Measurements from ENCODE around the gene LZTR1. TPM values are rescaled to one million over a fixed set of nuclear protein-coding genes. Genes with fewer than 3 reads are reported as not detected.

Gene LZTR1
- total and polyA plus RNA-seq, 2 donors, result 14.7 to 49.2 TPM

DNA sequence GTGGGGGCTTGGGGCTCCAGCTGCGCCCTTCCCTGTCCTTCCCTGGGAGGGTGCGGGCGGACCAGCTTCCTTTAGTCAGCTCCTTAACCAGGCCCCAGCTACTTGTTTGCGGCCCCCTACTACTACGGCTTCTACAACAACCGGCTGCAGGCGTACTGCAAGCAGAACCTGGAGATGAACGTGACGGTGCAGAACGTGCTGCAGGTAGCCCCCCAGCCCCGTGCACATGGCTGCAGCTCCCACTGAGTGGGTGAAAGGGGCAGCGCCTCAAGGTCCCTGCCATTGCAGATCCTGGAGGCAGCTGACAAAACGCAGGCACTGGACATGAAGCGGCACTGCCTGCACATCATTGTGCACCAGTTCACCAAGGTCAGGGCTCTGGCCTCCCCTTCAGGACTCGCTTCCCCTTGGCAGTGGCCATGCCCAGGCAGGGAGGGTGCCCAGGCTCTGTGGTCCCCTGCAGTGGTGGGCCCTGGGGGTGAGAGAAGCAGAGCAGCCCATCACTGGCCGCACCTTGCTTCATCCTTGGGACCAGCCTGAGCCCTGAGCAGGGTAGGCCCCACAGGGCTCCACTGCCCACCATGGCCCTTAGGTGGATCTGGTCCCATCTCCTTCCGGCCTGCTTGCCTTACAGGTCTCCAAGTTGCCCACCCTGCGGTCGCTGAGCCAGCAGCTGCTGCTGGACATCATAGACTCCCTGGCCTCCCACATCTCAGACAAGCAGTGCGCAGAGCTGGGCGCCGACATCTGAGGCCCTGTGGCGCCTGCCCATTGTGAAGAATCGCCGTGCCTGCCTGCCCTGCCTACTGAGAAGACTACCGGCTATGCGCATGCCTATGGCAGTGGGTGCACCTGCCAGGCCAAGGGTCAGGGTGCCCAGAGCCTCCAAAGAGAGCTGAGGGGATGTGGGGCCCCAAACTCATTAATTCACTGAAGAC lies 14.8 kb downstream of the LZTR1 start:
- H3K4me3 ChIP-seq (ENCODE audit: low read length in 2 of 2), result no peak overlapping the region
- no peak overlapping the region for H3K27ac ChIP-seq (ENCODE audit: low read depth in 1 of 2, low read length in 1 of 2)
- no peaks in the 10 kb centered on the region for H3K27me3 ChIP-seq (ENCODE audit: control insufficient read depth in 2 of 2, insufficient read depth in 1 of 2, low read length in 1 of 2)
- peaks cover 10 to 17% of the 10 kb centered on the region in 2 donors for H3K4me1 ChIP-seq (ENCODE audit: control insufficient read depth in 2 of 2, insufficient read depth in 2 of 2, low read length in 2 of 2)
- no peak for DNase-seq (ENCODE audit: low read depth in 6 of 9, low spot score in 9 of 9)
- WGBS, result 97% methylated on average over 27 of the region's 27 CpGs
- H3K9me3 ChIP-seq (ENCODE audit: control insufficient read depth in 2 of 2, insufficient read depth in 1 of 2, low read length in 1 of 2), result no peaks in the 10 kb centered on the region
- peaks cover 70 to 72% of the 10 kb centered on the region in 2 donors for H3K36me3 ChIP-seq (ENCODE audit: control insufficient read depth in 2 of 2, insufficient read depth in 2 of 2, low read length in 1 of 2)

- H3K36me3 ChIP-seq (ENCODE audit: control insufficient read depth in 2 of 2, insufficient read depth in 2 of 2, low read length in 1 of 2), result peaks cover 62 to 64% of the 10 kb centered on the region in 2 donors
- no peak overlapping the region for H3K27ac ChIP-seq (ENCODE audit: low read depth in 1 of 2, low read length in 1 of 2)
- 96% methylated on average over 13 of the region's 13 CpGs for WGBS
Observed at GRCh38 chr22:20997536-20998257, 15.6 kb downstream of the LZTR1 start.

GRCh38 chr22:20998411-20999336 lies 16.6 kb downstream of the LZTR1 start:
- H3K4me3 ChIP-seq (ENCODE audit: low read length in 2 of 2), result no peak overlapping the region
- peaks cover 56 to 58% of the 10 kb centered on the region in 2 donors for H3K36me3 ChIP-seq (ENCODE audit: control insufficient read depth in 2 of 2, insufficient read depth in 2 of 2, low read length in 1 of 2)
- WGBS, result 89% methylated on average over 7 of the region's 7 CpGs
- H3K4me1 ChIP-seq (ENCODE audit: control insufficient read depth in 2 of 2, insufficient read depth in 2 of 2, low read length in 2 of 2), result peaks cover 17 to 24% of the 10 kb centered on the region in 2 donors
- H3K27me3 ChIP-seq (ENCODE audit: control insufficient read depth in 2 of 2, insufficient read depth in 1 of 2, low read length in 1 of 2), result no peaks in the 10 kb centered on the region
- no peak overlapping the region for H3K27ac ChIP-seq (ENCODE audit: low read depth in 1 of 2, low read length in 1 of 2)
- peaks cover 0 to 5% of the 10 kb centered on the region in 2 donors for H3K9me3 ChIP-seq (ENCODE audit: control insufficient read depth in 2 of 2, insufficient read depth in 1 of 2, low read length in 1 of 2)
- no peak for DNase-seq (ENCODE audit: low read depth in 6 of 9, low spot score in 9 of 9)

More at GRCh38 chr22:20997536-20998257, 15.6 kb downstream of the LZTR1 start:
- peaks cover 0 to 5% of the 10 kb centered on the region in 2 donors for H3K9me3 ChIP-seq (ENCODE audit: control insufficient read depth in 2 of 2, insufficient read depth in 1 of 2, low read length in 1 of 2)
- no peak overlapping the region for H3K4me3 ChIP-seq (ENCODE audit: low read length in 2 of 2)
- no peaks in the 10 kb centered on the region for H3K27me3 ChIP-seq (ENCODE audit: control insufficient read depth in 2 of 2, insufficient read depth in 1 of 2, low read length in 1 of 2)
- no peak for DNase-seq (ENCODE audit: low read depth in 6 of 9, low spot score in 9 of 9)
- peaks cover 10 to 18% of the 10 kb centered on the region in 2 donors for H3K4me1 ChIP-seq (ENCODE audit: control insufficient read depth in 2 of 2, insufficient read depth in 2 of 2, low read length in 2 of 2)

DNA sequence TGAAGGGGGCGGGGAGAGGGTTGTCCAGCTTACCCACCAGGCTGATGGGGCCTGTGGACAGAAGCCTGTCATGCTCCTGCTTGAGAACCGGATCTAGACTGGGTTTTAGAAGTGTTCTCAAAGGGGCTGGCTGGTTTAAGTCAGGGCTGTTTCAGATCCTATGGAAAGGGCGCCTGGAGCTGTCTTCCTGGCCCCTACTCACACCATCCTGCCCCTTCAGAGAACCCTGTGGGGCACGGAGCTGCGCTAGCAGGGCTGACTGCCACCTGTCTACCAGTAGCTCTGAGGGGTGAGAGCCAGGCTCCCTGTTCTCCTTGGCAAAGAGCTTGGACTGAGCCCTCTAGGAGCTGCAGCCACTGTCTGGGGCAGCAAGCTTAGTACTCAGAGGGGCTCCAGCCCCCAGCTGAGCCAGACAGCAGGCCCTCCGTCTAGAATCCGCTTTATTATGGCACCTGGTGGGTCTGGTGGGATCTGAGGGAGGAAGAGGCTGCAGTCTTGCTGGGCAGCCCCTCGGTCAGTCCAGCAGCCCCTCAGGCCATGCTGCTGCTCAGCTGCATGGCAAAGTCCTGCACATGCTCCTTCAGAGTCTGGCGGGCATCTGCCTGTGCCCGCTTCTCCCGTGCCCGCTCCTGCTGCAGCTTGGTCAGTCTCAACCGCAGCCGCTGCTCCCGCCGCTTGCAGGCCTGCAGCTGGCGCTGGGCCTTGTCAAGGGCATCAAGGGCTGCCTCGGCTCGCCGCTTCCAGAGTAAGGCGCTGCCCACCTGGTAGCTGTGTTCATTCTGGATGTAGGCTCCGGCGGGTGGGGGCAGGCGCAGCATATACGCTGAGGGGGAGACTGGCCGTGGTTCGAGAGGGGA lies 17.5 kb downstream of the LZTR1 start:
- DNase-seq (ENCODE audit: low read depth in 6 of 9, low spot score in 9 of 9), result no peak
- H3K4me1 ChIP-seq (ENCODE audit: control insufficient read depth in 2 of 2, insufficient read depth in 2 of 2, low read length in 2 of 2), result peaks cover 17 to 24% of the 10 kb centered on the region in 2 donors
- H3K4me3 ChIP-seq (ENCODE audit: low read length in 2 of 2), result no peak overlapping the region
- peaks cover 46 to 52% of the 10 kb centered on the region in 2 donors for H3K36me3 ChIP-seq (ENCODE audit: control insufficient read depth in 2 of 2, insufficient read depth in 2 of 2, low read length in 1 of 2)
- no peak overlapping the region for H3K27ac ChIP-seq (ENCODE audit: low read depth in 1 of 2, low read length in 1 of 2)
- H3K9me3 ChIP-seq (ENCODE audit: control insufficient read depth in 2 of 2, insufficient read depth in 1 of 2, low read length in 1 of 2), result peaks cover 0 to 5% of the 10 kb centered on the region in 2 donors
- H3K27me3 ChIP-seq (ENCODE audit: control insufficient read depth in 2 of 2, insufficient read depth in 1 of 2, low read length in 1 of 2), result no peaks in the 10 kb centered on the region
- 97% methylated on average over 27 of the region's 27 CpGs for WGBS

DNA sequence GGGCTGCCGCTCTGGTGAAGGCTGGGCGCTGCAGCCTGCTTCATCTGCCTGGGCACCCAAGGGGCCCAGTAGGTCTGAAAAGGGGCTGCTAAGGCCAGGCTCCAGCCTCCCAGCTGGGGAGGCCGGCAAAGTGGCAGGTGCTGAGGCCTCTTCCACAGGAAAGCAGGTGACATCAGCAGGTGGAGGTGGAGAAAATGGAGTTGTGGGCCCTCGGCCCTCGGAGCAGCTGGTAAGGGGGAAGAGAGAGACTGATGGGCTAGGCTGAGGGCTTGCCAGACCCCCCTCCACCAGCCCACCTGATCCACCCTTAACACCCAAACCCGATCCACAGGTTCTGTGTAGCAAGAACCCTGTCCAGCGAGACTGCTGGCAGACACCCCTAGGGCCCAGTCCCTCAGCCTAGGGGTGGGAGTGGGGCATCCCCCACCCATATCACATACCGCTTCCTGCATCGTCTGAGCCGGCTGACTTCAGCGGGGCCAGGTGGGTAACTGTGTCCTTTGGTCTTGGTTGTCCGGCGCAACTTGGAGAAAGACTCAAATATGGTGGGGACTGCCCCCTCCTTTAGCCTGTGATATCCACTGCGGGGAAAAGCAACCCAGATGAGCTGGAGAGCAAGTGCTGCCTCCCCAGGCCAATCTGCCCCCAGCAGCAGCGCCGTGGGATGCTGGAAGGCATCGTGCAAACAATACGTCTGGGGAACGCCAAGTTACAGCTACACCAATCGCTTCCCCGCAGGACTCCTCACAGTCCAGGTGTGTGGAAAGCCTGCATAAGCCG lies 18.3 kb downstream of the LZTR1 start:
- H3K36me3 ChIP-seq (ENCODE audit: control insufficient read depth in 2 of 2, insufficient read depth in 2 of 2, low read length in 1 of 2), result peaks cover 41 to 50% of the 10 kb centered on the region in 2 donors
- H3K4me3 ChIP-seq (ENCODE audit: low read length in 2 of 2), result peak overlapping the region; percentile 86 to 97
- H3K27me3 ChIP-seq (ENCODE audit: control insufficient read depth in 2 of 2, insufficient read depth in 1 of 2, low read length in 1 of 2), result no peaks in the 10 kb centered on the region
- 80% methylated on average over 22 of the region's 22 CpGs for WGBS
- peaks cover 0 to 5% of the 10 kb centered on the region in 2 donors for H3K9me3 ChIP-seq (ENCODE audit: control insufficient read depth in 2 of 2, insufficient read depth in 1 of 2, low read length in 1 of 2)
- no peak overlapping the region for H3K27ac ChIP-seq (ENCODE audit: low read depth in 1 of 2, low read length in 1 of 2)
- peaks cover 17 to 24% of the 10 kb centered on the region in 2 donors for H3K4me1 ChIP-seq (ENCODE audit: control insufficient read depth in 2 of 2, insufficient read depth in 2 of 2, low read length in 2 of 2)
- no peak for DNase-seq (ENCODE audit: low read depth in 6 of 9, low spot score in 9 of 9)

GRCh38 chr22:21000987-21001600 lies 19.0 kb downstream of the LZTR1 start:
- no peak for DNase-seq (ENCODE audit: low read depth in 6 of 9, low spot score in 9 of 9)
- peaks cover 34 to 46% of the 10 kb centered on the region in 2 donors for H3K36me3 ChIP-seq (ENCODE audit: control insufficient read depth in 2 of 2, insufficient read depth in 2 of 2, low read length in 1 of 2)
- peaks cover 17 to 24% of the 10 kb centered on the region in 2 donors for H3K4me1 ChIP-seq (ENCODE audit: control insufficient read depth in 2 of 2, insufficient read depth in 2 of 2, low read length in 2 of 2)
- 4% methylated on average over 26 of the region's 26 CpGs for WGBS
- no peaks in the 10 kb centered on the region for H3K27me3 ChIP-seq (ENCODE audit: control insufficient read depth in 2 of 2, insufficient read depth in 1 of 2, low read length in 1 of 2)
- peak overlapping the region; percentile 94 to 100 for H3K27ac ChIP-seq (ENCODE audit: low read depth in 1 of 2, low read length in 1 of 2)
- peaks cover 0 to 5% of the 10 kb centered on the region in 2 donors for H3K9me3 ChIP-seq (ENCODE audit: control insufficient read depth in 2 of 2, insufficient read depth in 1 of 2, low read length in 1 of 2)
- peak overlapping the region; percentile 86 to 97 for H3K4me3 ChIP-seq (ENCODE audit: low read length in 2 of 2)

- Histone ChIP-seq H3K9me3 (ENCODE audit: control insufficient read depth in 2 of 2, insufficient read depth in 1 of 2, low read length in 1 of 2) (peaks cover 0 to 5% of the 10 kb centered on the region in 2 donors), H3K36me3 (ENCODE audit: control insufficient read depth in 2 of 2, insufficient read depth in 2 of 2, low read length in 1 of 2) (peaks cover 29 to 40% of the 10 kb centered on the region in 2 donors), H3K27ac (ENCODE audit: low read depth in 1 of 2, low read length in 1 of 2) (peak within 1 kb of the TSS; percentile 94 to 100), H3K27me3 (ENCODE audit: control insufficient read depth in 2 of 2, insufficient read depth in 1 of 2, low read length in 1 of 2) (no peaks in the 10 kb centered on the region), H3K4me1 (ENCODE audit: control insufficient read depth in 2 of 2, insufficient read depth in 2 of 2, low read length in 2 of 2) (peaks cover 17 to 24% of the 10 kb centered on the region in 2 donors), H3K4me3 (ENCODE audit: low read length in 2 of 2) (peak within 1 kb of the TSS; percentile 86 to 97)
- under 1% methylated on average over 83 of the region's 83 CpGs for whole genome bisulfite sequencing
- peak; percentile 91 to 98 (median 95) for DNase-seq (ENCODE audit: low read depth in 6 of 9, low spot score in 9 of 9)
Observed at GRCh38 chr22:21001601-21002325, 19.7 kb downstream of the LZTR1 start, which contains the start of gene THAP7. THAP7 (minus strand) TSS chr22:21002118; CDS start chr22:21001911, 207 bp downstream.

Data from thymus (tissue), 11 donors.